Measurements from ENCODE around the gene NHSL1.

The NHSL1 gene

DNA sequence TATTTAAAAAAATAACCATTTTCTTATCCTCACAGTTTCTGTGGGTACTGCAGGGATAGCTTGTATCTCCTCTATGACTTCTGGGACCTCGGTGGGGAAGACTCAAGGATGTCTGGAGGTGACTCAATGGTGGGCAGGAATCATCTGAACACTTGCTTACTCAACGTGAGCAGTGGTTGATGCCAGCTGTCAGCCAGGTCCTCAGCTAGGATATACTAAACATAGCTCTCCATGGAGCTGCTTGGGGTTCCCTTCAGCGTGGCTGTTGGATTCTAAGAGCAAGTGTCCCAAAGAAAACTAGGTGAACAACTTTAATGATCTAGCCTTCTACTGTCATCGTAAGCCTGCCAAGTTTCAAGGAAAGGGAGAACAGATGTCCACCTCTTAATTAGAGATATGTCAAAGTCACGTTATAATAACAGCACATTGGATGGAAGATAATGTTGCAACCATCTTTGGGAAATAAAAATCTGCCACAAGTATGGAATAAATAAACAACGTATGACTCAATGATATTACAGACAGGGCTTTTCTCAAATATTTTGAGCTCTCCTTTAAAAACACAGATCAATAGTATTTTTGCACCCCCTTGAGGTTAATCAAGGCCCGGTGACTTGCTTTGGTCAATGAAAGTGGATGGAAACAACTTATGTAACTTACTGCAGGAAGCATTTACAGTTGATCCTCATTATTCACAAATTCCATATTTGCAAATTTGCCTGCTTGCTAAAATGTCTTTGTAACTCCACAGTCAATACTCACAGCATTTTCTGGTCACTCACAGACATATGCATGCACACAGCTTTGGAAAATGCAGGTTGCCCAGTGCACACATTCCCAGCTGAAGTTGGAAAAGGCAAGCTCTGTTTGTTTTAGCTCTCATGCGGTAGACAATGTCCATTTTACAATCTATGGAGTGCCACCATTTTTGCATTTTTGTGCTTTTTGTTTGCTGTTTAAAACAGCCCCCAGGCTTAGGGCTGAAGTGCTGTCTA lies 101.9 kb downstream of the NHSL1 start:
- DNase-seq = no peak

DNA sequence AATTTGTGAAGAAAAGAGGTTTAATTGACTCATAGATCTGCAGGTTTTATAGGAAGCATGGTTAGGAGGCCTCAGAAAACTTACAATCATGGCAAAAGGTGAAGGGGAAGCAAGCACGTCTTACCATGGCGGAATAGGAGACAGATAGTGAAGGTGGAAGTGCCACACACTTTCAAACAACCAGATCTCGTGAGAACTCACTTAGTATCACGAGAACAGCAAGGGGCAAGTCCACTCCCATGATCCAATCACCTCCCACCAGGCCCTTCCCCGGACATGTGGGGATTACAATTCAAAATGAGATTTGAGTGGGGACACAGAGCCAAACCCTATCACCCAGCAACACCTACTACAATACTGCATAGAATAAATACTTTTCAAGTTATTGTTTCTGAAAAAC lies 102.6 kb downstream of the NHSL1 start:
- DNase-seq = no peak

GRCh38 chr6:138393871-138394783 lies 105.2 kb downstream of the NHSL1 start:
- DNase-seq = no peak

- DNase-seq = no peak
These were observed 109.7 kb downstream of the NHSL1 start for GRCh38 chr6:138389551-138389950.

DNA sequence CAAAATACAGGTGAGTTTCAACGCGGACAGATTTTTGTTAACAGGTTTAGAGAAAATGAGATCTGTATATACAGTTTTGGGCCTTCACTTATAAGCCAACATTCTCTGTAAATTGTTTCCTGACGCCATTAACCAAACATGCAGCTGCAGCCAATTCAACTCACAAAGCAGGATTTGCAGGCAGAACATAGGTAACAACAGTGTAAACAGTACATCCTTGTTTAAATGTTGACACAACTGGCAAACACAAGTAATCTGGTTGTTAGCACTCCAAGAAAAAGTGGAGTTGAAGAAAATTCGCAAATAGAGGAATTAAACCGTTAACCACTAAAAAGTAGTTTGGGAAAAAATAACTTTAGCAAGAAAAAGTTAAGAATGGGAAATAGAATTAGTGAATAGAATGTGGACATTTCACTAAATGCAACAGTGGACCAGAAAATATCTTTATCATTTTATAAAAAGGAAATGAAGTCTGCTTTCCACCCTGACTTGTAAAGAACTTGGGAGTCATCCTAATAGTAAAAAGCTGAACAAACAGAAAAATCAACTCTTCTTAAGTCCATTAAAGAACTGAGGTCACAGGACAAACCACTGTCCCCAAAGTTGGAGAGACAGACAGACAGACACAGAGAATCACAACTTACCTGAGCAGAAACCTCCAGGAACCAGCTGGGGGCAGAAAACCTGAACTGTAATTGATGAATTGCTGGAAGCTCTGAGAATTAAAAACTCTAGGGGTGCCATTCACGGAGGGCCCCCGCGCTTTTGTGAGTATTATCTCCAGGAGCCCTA lies 111.5 kb downstream of the NHSL1 start:
- no peak for DNase-seq

DNA sequence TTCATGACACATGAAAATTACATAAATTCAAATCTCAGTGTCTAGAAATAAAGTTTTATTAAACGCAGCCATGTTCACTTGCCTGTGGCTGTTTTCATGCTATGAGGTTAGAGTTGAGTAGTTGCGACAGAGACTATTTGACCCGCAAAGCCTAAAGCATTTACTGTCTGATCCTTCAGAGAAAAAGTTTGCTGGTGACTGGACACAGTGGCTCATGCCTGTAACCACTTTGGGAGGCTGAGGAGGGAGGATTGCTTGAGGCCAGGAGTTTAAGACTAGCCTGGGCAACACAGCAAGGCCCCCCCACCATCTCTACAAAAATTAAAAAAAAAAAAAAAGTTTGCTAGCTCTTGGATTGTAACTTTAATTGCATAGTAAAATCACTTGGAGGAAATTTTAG lies 112.4 kb downstream of the NHSL1 start:
- DNase-seq = no peak

DNA sequence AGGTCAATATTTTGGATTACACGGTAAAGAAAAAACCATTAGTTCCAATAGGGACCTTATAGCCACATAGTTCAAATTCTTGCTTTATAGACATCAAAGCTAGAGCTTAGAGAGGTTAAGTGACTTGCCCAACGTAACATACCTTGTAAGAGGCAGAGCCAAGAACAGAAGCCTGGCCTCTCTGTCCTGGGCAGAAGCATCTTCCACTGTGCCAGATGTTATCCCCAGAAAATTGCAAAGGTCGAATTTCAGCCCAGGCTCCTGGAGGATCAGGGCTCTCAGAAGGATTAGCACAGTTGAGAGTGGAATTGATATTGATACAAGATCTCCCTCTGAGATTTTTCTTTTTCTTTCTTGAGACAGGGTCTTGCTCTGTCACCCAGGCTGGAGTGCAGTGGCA lies 115.5 kb downstream of the NHSL1 start:
- DNase-seq = no peak

GRCh38 chr6:138382498-138383265 lies 116.6 kb downstream of the NHSL1 start:
- DNase-seq = no peak

DNA sequence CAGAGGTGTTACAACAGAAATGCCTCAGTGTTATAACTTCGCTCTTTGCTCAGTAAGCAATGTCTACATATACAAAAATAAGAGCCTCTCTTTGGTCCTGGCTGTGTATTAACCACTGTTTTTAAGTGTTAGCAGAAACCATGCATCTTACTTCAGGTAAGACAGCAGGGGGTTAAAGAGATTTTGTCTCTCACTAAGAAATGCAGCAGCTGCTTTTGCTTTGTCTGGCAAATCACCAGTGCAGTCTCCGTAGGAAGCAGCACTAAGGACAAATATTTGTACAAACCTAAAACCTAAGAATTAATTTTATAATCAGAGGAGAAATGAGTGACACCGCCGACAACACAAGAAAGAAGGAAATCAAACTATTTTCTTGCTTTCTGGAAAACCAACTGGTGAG lies 120.8 kb downstream of the NHSL1 start:
- DNase-seq = no peak

GRCh38 chr6:138377844-138378243 lies 121.5 kb downstream of the NHSL1 start, which contains the start of gene SMIM28:
Gene SMIM28 (plus strand): TSS chr6:138377905. CDS start chr6:138378073, 168 bp downstream.
- DNase-seq = no peak

DNA sequence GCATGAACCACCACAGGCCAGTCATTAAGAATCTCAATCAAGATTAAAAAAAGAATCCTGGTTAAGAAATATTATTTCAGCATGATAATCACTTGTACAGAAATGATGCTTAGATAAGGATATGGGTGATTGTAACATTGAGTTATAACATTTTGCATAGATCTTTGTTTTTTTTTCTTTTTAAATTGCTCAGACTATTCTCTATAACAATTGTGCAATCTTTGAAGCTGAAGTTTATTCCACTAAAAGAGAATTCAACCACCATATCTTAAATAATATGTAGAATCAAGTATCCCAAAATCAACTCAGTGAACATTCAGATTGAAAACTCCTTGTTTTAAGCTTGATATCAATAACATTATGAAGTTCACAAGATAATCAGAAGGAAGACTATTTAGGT lies 122.3 kb downstream of the NHSL1 start:
- no peak for DNase-seq

- no peak for DNase-seq
These were observed 124.5 kb downstream of the NHSL1 start for GRCh38 chr6:138374815-138375214.

DNA sequence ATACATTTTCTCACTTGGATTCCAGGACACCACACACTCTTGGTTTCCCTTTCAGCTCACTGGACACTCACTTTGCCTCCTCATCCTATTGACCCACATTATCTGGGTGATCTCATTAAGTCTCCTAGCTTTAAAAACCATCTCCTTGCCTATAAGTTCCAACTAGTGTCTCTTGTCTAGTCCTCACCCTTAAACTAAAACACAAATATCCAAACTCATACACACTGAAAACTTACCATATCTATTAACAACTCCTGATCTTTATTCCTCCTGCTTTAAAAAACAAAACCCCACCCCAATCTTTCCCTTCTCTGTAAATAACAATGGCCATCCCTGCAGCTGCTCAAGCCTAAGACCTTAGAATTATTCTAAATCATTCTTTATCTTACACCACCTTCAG lies 125.1 kb downstream of the NHSL1 start:
- no peak for DNase-seq

DNA sequence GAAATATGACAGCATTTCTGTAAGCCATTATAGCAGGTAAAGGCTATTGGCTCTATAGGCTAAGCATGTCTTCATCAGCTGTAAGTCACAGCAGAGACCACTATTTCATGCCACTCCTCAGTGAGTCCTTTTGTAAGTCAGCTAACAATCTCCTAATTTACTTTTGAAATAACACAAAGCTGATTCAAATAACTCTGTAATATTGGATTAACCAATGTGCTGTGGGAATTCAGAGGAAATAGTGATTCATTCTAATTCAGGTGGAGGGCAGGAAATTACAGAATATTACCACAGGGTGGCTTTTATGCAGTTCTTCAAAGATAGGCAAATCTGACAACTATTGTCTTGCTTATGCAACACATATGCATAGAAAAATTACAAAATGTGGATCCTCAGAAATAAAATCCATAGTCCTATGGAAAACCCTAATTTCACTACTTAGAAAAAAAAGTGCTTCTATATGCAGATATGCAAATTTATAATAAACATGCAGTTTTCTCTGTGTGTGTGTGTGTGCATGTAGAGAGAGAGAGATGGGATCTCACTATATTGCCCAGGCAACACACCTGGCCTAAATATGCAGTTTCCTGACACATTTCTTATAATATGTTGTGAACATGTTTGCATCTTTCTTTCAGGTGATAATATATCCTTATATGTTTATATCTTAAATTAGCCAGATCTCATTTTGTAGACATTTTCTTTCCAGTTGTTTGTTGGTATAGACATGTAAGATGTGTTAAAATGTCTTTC lies 126.4 kb downstream of the NHSL1 start:
- no peak for DNase-seq

All from stimulated activated CD8-positive, alpha-beta memory T cell treated with anti-CD3 and anti-CD28 coated beads, Interleukin-4, amount 100 ng/mL, for 48 hours (primary cell).